ENCODE results near the gene FIBCD1. TPM values are rescaled to one million over a fixed set of nuclear protein-coding genes. Genes with fewer than 3 reads are reported as not detected.

The FIBCD1 gene
- total RNA-seq, result under 1 TPM in 3 of 4 donors, not detected in 1; 0.40 to 0.83 (median 0.42) TPM

DNA sequence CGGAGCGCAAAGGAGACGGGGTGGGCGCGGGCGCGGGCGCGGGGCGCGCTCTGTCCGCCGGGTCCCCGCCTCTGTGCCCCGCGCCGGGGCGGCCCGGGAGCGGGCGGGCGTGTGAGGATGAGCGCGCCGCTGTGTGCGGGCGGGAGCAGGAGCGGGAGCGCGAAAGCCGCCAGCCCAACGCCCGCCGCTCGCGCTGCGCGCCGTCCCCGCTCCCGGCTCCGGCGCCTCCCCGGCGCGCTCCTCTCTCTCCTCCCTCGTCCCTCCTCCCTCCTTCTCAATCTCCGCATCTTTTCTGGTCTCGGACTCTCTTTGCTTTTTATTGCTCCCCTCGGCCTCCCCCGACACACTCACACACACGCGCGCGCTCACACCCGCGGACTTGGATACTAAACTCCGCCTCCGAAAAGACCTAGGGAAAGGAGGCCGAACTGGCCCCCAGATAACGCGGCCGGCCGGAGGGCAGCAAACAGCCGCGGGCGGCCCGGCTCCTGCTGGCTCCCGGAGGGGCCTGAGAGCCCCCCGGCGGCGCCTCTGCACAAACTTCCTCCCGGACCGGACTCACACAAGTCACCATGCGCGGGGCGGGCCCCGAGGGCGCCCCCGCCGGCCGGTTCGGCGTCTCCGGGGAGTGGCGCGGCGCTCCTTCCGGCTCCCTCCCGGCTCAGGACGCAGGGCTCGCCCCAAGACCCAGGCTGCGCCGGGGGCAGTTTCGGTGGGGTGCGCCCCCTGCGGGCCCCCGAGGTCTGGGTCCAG lies at the start of gene FIBCD1:
FIBCD1 (minus strand) TSS at position 596 of the 753 bp plus-strand sequence. CDS start 640 bp downstream, outside the sequence.
- peaks cover 14 to 100% (median 36%) of the 10 kb centered on the region in 4 donors for H3K27me3 ChIP-seq
- intact Hi-C loops (cut with DNase I), result no loop called here
- WGBS, result under 1% methylated on average over 38 of the region's 98 CpGs

DNA sequence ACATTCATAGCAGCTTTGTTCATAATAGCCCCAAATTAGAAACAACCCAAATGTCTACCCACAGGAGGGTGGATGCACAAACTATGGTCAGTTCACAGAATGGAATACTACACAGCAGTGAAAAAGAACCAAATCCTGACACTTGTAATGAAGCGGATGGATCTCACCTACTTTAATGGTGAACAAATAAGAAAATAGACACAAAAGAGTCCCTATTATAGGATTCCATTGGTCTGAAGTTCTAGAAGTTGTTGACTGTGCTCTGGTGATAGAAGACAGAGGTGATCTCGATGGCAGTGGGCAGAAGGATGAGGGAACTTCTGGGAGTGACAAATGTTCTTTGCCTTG lies 49.3 kb upstream of the FIBCD1 start:
- H3K27ac ChIP-seq (replicated peaks in 1 of 4), result no peak overlapping the region
- 50% methylated on average over 2 of the region's 2 CpGs for WGBS
- TF ChIP-seq POLR2A (IDR thresholded peaks at IDR 0.05; ENCODE audit: low read depth) (no peak), EP300 (IDR thresholded peaks at IDR 0.05) (no peak), POLR2AphosphoS5 (IDR thresholded peaks at IDR 0.05) (no peak)
- TF ChIP-seq, protein P1, sequence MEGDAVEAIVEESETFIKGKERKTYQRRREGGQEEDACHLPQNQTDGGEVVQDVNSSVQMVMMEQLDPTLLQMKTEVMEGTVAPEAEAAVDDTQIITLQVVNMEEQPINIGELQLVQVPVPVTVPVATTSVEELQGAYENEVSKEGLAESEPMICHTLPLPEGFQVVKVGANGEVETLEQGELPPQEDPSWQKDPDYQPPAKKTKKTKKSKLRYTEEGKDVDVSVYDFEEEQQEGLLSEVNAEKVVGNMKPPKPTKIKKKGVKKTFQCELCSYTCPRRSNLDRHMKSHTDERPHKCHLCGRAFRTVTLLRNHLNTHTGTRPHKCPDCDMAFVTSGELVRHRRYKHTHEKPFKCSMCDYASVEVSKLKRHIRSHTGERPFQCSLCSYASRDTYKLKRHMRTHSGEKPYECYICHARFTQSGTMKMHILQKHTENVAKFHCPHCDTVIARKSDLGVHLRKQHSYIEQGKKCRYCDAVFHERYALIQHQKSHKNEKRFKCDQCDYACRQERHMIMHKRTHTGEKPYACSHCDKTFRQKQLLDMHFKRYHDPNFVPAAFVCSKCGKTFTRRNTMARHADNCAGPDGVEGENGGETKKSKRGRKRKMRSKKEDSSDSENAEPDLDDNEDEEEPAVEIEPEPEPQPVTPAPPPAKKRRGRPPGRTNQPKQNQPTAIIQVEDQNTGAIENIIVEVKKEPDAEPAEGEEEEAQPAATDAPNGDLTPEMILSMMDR (IDR thresholded peaks at IDR 0.05), result no peak
- no peaks in the 10 kb centered on the region for H3K36me3 ChIP-seq
- no peak overlapping the region for H3K4me3 ChIP-seq
- DNase-seq (ENCODE audit: extremely low spot score), result no peak
- no peaks in the 10 kb centered on the region for H3K9me3 ChIP-seq
- H3K4me1 ChIP-seq, result no peaks in the 10 kb centered on the region
- intact Hi-C loops (cut with DNase I), result no loop called here
- peaks cover 0 to 50% (median 0%) of the 10 kb centered on the region in 4 donors for H3K27me3 ChIP-seq

More for the DNA sequence above, at the start of gene FIBCD1:
- Histone ChIP-seq H3K27ac (replicated peaks in 1 of 4) (no peak within 1 kb of the TSS), H3K36me3 (no peaks in the 10 kb centered on the region), H3K4me1 (peaks cover 19 to 71% (median 64%) of the 10 kb centered on the region in 4 donors), H3K4me3 (peak within 1 kb of the TSS; percentile 52 to 63 (median 57)), H3K9me3 (no peaks in the 10 kb centered on the region)
- DNase-seq (ENCODE audit: extremely low spot score), result no peak
- TF ChIP-seq, protein P1 (IDR thresholded peaks at IDR 0.05), result peak; percentile 14 to 19 (median 15)
- TF ChIP-seq EP300 (IDR thresholded peaks at IDR 0.05) (no peak), POLR2A (IDR thresholded peaks at IDR 0.05; ENCODE audit: low read depth) (no peak)

- Histone ChIP-seq H3K27me3 (peaks cover 0 to 48% (median 0%) of the 10 kb centered on the region in 4 donors), H3K27ac (replicated peaks in 1 of 4) (no peak overlapping the region), H3K36me3 (no peaks in the 10 kb centered on the region), H3K4me1 (no peaks in the 10 kb centered on the region), H3K4me3 (no peak overlapping the region), H3K9me3 (no peaks in the 10 kb centered on the region)
- intact Hi-C loops (cut with DNase I), result no loop called here
- no peak for TF ChIP-seq POLR2AphosphoS5 (IDR thresholded peaks at IDR 0.05)
- TF ChIP-seq EP300 (IDR thresholded peaks at IDR 0.05), result no peak
- no peak for TF ChIP-seq POLR2A (IDR thresholded peaks at IDR 0.05; ENCODE audit: low read depth)
- TF ChIP-seq, protein P1 (IDR thresholded peaks at IDR 0.05), result no peak
- 64% methylated on average over 10 of the region's 10 CpGs for WGBS
- DNase-seq (ENCODE audit: extremely low spot score), result no peak
Observed at GRCh38 chr9:130987738-130988399, 48.8 kb upstream of the FIBCD1 start.

DNA sequence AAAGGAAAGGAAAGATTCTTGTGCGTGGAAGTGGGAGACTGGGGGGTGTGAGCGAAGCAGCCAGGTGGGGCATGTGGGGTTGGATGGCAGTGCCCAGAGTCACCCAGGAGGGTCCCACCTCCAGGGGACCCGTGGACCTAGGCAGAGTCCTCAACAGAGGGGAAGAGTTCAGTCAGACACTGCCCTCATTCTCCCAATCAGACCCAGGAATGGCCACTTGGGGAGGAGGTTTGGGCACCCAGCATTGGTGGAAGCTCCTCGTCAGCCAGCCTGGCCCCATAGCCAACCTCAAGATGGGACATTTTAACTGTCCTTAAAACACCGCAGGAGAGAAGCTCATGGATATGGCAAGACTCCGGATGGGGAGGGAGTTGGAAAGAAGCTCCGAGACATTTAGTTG lies 48.0 kb upstream of the FIBCD1 start:
- 71% methylated on average over 7 of the region's 7 CpGs for WGBS
- intact Hi-C loops (cut with DNase I), result no loop called here

More for the DNA sequence above, 48.0 kb upstream of the FIBCD1 start:
- H3K27ac ChIP-seq (replicated peaks in 1 of 4), result no peak overlapping the region
- H3K36me3 ChIP-seq, result no peaks in the 10 kb centered on the region
- H3K9me3 ChIP-seq, result no peaks in the 10 kb centered on the region
- DNase-seq (ENCODE audit: extremely low spot score), result no peak
- H3K4me1 ChIP-seq, result no peaks in the 10 kb centered on the region
- peaks cover 0 to 47% (median 0%) of the 10 kb centered on the region in 4 donors for H3K27me3 ChIP-seq
- TF ChIP-seq, protein P1 (IDR thresholded peaks at IDR 0.05), result no peak
- TF ChIP-seq POLR2A (IDR thresholded peaks at IDR 0.05; ENCODE audit: low read depth) (no peak), EP300 (IDR thresholded peaks at IDR 0.05) (no peak), POLR2AphosphoS5 (IDR thresholded peaks at IDR 0.05) (no peak)
- no peak overlapping the region for H3K4me3 ChIP-seq
